ENCODE data around the gene PATJ. TPM values are rescaled to one million over a fixed set of nuclear protein-coding genes. Genes with fewer than 3 reads are reported as not detected.

PATJ gene
- total RNA-seq, 4 donors from 2014 or later: 24.3 to 36.3 (median 28.8) TPM

GRCh38 chr1:62138029-62138428 lies 395.7 kb downstream of the PATJ start:
- no peak overlapping the region for H3K27ac ChIP-seq
- no peak overlapping the region for H3K4me3 ChIP-seq
- H3K27me3 ChIP-seq: no peaks in the 10 kb centered on the region
- no peaks in the 10 kb centered on the region for H3K4me1 ChIP-seq
- no peaks in the 10 kb centered on the region for H3K9me3 ChIP-seq
- WGBS, 2 donors: 54 to 77% methylated on average over 3 of the region's 3 CpGs
- no peak for DNase-seq (ENCODE audit: low spot score in 2 of 2)
- H3K36me3 ChIP-seq: peaks cover 0 to 4% (median 0%) of the 10 kb centered on the region in 3 donors
- TF ChIP-seq, protein P1, sequence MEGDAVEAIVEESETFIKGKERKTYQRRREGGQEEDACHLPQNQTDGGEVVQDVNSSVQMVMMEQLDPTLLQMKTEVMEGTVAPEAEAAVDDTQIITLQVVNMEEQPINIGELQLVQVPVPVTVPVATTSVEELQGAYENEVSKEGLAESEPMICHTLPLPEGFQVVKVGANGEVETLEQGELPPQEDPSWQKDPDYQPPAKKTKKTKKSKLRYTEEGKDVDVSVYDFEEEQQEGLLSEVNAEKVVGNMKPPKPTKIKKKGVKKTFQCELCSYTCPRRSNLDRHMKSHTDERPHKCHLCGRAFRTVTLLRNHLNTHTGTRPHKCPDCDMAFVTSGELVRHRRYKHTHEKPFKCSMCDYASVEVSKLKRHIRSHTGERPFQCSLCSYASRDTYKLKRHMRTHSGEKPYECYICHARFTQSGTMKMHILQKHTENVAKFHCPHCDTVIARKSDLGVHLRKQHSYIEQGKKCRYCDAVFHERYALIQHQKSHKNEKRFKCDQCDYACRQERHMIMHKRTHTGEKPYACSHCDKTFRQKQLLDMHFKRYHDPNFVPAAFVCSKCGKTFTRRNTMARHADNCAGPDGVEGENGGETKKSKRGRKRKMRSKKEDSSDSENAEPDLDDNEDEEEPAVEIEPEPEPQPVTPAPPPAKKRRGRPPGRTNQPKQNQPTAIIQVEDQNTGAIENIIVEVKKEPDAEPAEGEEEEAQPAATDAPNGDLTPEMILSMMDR (IDR thresholded peaks at IDR 0.05): no peak
- TF ChIP-seq POLR2A (IDR thresholded peaks at IDR 0.05): no peak
- TF ChIP-seq EP300 (IDR thresholded peaks at IDR 0.05): no peak

- no peaks in the 10 kb centered on the region for H3K4me1 ChIP-seq
- 95 to 96% methylated on average over 1 of the region's 1 CpG for WGBS, 2 donors
- no peak overlapping the region for H3K4me3 ChIP-seq
- no peaks in the 10 kb centered on the region for H3K27me3 ChIP-seq
- H3K9me3 ChIP-seq: no peaks in the 10 kb centered on the region
- H3K27ac ChIP-seq: no peak overlapping the region
- TF ChIP-seq, protein P1 (IDR thresholded peaks at IDR 0.05): no peak
- TF ChIP-seq POLR2A (IDR thresholded peaks at IDR 0.05) (no peak), EP300 (IDR thresholded peaks at IDR 0.05) (no peak)
- DNase-seq (ENCODE audit: low spot score in 2 of 2): no peak
- peaks cover 0 to 4% (median 0%) of the 10 kb centered on the region in 3 donors for H3K36me3 ChIP-seq
These were observed 397.1 kb downstream of the PATJ start for GRCh38 chr1:62139410-62139809.

- no peaks in the 10 kb centered on the region for H3K4me1 ChIP-seq
- H3K27ac ChIP-seq: no peak overlapping the region
- whole genome bisulfite sequencing, 2 donors: 86 to 89% methylated on average over 4 of the region's 4 CpGs
These were observed 398.4 kb downstream of the PATJ start for GRCh38 chr1:62140666-62141065.

GRCh38 chr1:62142496-62142895 lies 400.2 kb downstream of the PATJ start:
- TF ChIP-seq, protein P1 (IDR thresholded peaks at IDR 0.05): no peak
- TF ChIP-seq POLR2A (IDR thresholded peaks at IDR 0.05) (no peak), EP300 (IDR thresholded peaks at IDR 0.05) (no peak)
- H3K27ac ChIP-seq: no peak overlapping the region
- no peaks in the 10 kb centered on the region for H3K9me3 ChIP-seq
- H3K27me3 ChIP-seq: no peaks in the 10 kb centered on the region
- no peak for DNase-seq (ENCODE audit: low spot score in 2 of 2)
- H3K4me1 ChIP-seq: no peaks in the 10 kb centered on the region
- WGBS, 2 donors: 18 to 27% methylated on average over 5 of the region's 5 CpGs
- no peak overlapping the region for H3K4me3 ChIP-seq
- H3K36me3 ChIP-seq: no peaks in the 10 kb centered on the region

More at GRCh38 chr1:62140666-62141065, 398.4 kb downstream of the PATJ start:
- Histone ChIP-seq H3K27me3 (no peaks in the 10 kb centered on the region), H3K36me3 (peaks cover 0 to 4% (median 0%) of the 10 kb centered on the region in 3 donors), H3K4me3 (no peak overlapping the region), H3K9me3 (no peaks in the 10 kb centered on the region)
- TF ChIP-seq EP300 (IDR thresholded peaks at IDR 0.05) (no peak), POLR2A (IDR thresholded peaks at IDR 0.05) (no peak)
- TF ChIP-seq, protein P1 (IDR thresholded peaks at IDR 0.05): no peak
- DNase-seq (ENCODE audit: low spot score in 2 of 2): no peak

DNA sequence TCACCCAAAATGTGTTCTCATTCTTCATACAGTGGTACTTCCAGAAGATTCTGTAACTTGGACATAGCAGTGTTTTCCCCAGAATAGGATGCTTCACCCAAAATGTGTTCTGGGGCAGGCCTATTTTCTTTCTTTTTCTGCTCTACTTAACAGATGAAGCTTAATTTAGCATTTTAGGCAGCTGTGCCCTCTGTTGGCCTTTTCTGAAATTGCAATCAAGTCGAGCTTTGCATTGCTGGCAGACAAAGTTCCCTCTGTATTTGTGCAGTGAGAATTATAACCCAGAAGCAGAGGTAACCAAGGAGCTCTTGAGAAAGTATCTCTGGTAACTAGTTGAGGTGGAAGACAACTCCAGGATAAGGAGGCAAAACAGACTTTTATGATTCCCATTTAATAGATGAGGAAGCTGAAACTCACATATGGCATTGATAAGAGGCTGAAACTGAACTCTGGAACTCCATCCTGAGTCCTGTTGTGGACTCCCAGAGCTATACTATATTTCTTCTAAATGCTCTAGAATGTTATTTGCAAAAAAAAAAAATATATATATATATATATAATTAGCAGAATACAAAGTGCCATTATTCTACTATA lies 402.1 kb downstream of the PATJ start:
- Histone ChIP-seq H3K27me3 (no peaks in the 10 kb centered on the region), H3K36me3 (peaks cover 0 to 10% (median 0%) of the 10 kb centered on the region in 3 donors), H3K4me1 (no peaks in the 10 kb centered on the region), H3K9me3 (no peaks in the 10 kb centered on the region), H3K4me3 (no peak overlapping the region), H3K27ac (no peak overlapping the region)
- TF ChIP-seq POLR2A (IDR thresholded peaks at IDR 0.05): no peak
- TF ChIP-seq, protein P1 (IDR thresholded peaks at IDR 0.05): peak; percentile 58 to 72 (median 61)
- peak in 1 of 2 donors; percentile 64 for DNase-seq (ENCODE audit: low spot score in 2 of 2)
- 0% methylated on average over 1 of the region's 1 CpG for WGBS, 2 donors

Data from tibial nerve (tissue), 4 donors.